NOMO-1 treated with dmso at 0.1 percent for 144 hours (cell line): ENCODE data around the gene CHRNA10.

ENCODE experiments used
- DNase-seq: peaks from one replicate; lab custom pipeline; 2025; ENCODE audit not compliant: unreplicated experiment; lab: John Stamatoyannopoulos, UW

The CHRNA10 gene

GRCh38 chr11:3671334-3672254 is at the start of gene CHRNA10:
CHRNA10 (minus strand) TSS chr11:3671384; CDS start chr11:3671312, 72 bp downstream.
- DNase-seq = no peak

- DNase-seq = no peak
These were observed 41.1 kb upstream of the CHRNA10 start for GRCh38 chr11:3712274-3712673.

- DNase-seq = no peak
These were observed 39.5 kb upstream of the CHRNA10 start for GRCh38 chr11:3710485-3711259.

GRCh38 chr11:3709977-3710376 is 38.8 kb upstream of the CHRNA10 start:
- DNase-seq = no peak

- DNase-seq = no peak
These were observed 36.0 kb upstream of the CHRNA10 start for GRCh38 chr11:3707176-3707575.

GRCh38 chr11:3703383-3703782 is 32.2 kb upstream of the CHRNA10 start:
- no peak for DNase-seq

- DNase-seq = no peak
These were observed 29.7 kb upstream of the CHRNA10 start for GRCh38 chr11:3700910-3701309.

- DNase-seq = no peak
These were observed 29.2 kb upstream of the CHRNA10 start for GRCh38 chr11:3700410-3700809.

GRCh38 chr11:3686751-3687150 is 15.6 kb upstream of the CHRNA10 start:
- DNase-seq = no peak

- DNase-seq = no peak
These were observed 14.7 kb upstream of the CHRNA10 start for GRCh38 chr11:3685923-3686322.

GRCh38 chr11:3684819-3685172 is 13.6 kb upstream of the CHRNA10 start:
- DNase-seq = no peak

- DNase-seq = no peak
These were observed 13.1 kb upstream of the CHRNA10 start for GRCh38 chr11:3684129-3684818.

GRCh38 chr11:3683039-3683438 is 11.9 kb upstream of the CHRNA10 start:
- no peak for DNase-seq

- DNase-seq = no peak
These were observed 7.9 kb upstream of the CHRNA10 start for GRCh38 chr11:3679077-3679476.

- DNase-seq = no peak
These were observed 4.8 kb upstream of the CHRNA10 start for GRCh38 chr11:3675971-3676370.

GRCh38 chr11:3674189-3674588 is 3.0 kb upstream of the CHRNA10 start:
- no peak for DNase-seq

- DNase-seq = no peak
These were observed 1.4 kb downstream of the CHRNA10 start for GRCh38 chr11:3669742-3670183.

GRCh38 chr11:3669128-3669527 is 2.1 kb downstream of the CHRNA10 start:
- DNase-seq = no peak

- no peak for DNase-seq
These were observed 3.8 kb downstream of the CHRNA10 start for GRCh38 chr11:3667149-3668035.

GRCh38 chr11:3666023-3666530 is 5.1 kb downstream of the CHRNA10 start:
- DNase-seq = no peak
